HG02798 (cell line): ENCODE results near the gene INTS15.
"Not testable (repeated sequence)": the region's sequence is repeated elsewhere in the genome, so short reads cannot be mapped to it uniquely, and the experiment has no call there.

Source experiments
- ATAC-seq: cut with Tn5 transposase; IDR thresholded peaks from one replicate; pipeline ENCODE4 v1.9.1; 2021; ENCODE audit warnings: mild to moderate bottlenecking; ENCODE audit not compliant: unreplicated experiment, poor library complexity

Gene INTS15

GRCh38 chr7:6576024-6576866 is 13.6 kb upstream of the INTS15 start:
- no peak for ATAC-seq

GRCh38 chr7:6576867-6577368 is 12.9 kb upstream of the INTS15 start:
- not testable (repeated sequence) for ATAC-seq

- peak; percentile 97 for ATAC-seq
These were observed 12.3 kb upstream of the INTS15 start, which contains the start of gene ZDHHC4 for GRCh38 chr7:6577369-6578113. ZDHHC4 (plus strand) TSS chr7:6577454; CDS start chr7:6580562, 3,108 bp downstream.

DNA sequence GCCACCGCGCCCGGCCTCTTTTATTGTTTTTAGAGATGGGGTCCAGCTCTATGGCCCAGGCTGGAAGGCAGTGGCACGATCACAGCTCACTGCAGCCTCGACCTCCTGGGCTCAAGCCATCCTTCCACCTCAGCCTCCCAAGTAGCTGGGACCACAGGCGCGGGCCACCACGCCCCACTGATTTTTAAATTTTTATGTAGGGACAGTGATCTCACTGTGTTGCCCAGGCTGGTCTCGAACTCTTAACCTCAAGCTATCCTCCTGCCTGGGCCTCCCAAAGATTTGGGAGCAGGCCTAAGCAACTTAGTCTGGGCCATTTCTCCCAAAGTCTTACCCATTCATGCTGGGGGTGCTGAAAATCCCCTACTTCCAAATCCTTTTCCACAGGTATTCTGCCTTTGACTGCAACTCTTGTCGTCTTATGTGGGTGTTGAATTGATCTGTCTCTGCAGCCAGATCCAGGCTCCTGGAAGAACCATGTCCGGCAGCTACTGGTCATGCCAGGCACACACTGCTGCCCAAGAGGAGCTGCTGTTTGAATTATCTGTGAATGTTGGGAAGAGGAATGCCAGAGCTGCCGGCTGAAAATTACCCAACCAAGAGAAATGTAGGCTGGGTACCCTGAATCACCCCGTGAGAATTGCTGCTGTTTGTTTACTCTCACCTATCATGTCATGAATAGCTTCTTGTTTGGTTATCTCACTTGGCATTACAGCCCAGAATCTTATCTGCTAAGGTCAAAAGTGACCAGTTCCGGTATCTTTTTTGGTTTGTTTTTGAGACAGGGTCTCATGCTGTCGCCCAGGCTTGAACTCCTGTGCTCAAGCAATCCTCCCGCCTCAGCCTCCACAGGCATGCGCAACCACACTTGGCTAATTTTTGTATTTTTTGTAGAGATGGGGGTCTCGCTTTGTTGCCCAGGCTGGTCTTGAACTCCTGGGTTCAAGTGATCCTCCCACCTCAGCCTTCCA is 11.4 kb upstream of the INTS15 start:
- ATAC-seq = no peak

- no peak for ATAC-seq
These were observed 10.4 kb upstream of the INTS15 start for GRCh38 chr7:6579446-6579845.

- ATAC-seq = not testable (repeated sequence)
These were observed 3.9 kb upstream of the INTS15 start for GRCh38 chr7:6585746-6586432.

DNA sequence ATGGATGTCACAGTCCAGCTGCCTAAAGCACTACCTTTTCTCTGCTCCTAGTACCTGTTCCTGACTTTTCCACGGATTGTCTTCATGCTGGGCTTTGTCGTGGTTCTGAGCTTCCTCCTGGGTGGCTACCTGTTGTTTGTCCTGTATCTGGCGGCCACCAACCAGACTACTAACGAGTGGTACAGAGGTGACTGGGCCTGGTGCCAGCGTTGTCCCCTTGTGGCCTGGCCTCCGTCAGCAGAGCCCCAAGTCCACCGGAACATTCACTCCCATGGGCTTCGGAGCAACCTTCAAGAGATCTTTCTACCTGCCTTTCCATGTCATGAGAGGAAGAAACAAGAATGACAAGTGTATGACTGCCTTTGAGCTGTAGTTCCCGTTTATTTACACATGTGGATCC is 1.3 kb upstream of the INTS15 start:
- ATAC-seq = no peak

- ATAC-seq = no peak
These were observed 531 bp upstream of the INTS15 start for GRCh38 chr7:6589151-6589828.

DNA sequence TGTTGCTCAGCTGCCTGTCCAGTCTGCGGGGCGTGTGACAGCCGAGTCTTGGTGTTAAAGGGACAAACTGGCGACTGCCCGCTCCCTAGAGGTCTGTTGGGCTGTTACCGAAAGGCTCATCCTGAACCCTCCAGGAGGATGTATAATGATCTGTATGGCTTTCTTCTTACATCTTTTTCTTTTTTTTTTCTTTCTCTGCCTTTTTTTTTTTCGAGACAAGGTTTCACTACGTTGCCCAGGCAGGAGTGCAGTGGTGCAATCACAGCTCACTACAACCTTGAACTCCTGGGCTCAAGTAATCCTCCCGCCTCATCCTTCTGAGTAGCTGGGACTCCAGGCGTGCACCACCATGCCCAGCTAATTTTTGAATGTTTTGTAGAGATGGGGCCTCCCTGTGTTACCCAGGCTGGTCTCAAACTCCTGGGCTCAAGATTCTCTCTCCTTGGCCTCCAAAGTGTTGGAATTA is 857 bp downstream of the INTS15 start:
- no peak for ATAC-seq

DNA sequence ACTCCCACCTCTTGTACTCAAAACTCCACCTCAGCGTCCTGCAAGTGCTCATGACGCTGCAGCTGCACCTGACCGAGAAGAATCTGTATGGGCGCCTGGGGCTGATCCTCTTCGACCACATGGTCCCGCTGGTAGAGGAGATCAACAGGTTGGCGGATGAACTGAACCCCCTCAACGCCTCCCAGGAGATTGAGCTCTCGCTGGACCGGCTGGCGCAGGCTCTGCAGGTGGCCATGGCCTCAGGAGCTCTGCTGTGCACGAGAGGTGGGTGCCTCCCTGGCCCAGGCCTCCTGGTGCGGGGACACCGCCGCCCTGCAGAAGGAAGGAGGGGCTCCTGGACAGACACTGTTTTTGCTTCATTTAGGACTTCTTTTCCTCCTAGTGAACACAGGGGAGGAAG is 10.3 kb downstream of the INTS15 start:
- no peak for ATAC-seq

DNA sequence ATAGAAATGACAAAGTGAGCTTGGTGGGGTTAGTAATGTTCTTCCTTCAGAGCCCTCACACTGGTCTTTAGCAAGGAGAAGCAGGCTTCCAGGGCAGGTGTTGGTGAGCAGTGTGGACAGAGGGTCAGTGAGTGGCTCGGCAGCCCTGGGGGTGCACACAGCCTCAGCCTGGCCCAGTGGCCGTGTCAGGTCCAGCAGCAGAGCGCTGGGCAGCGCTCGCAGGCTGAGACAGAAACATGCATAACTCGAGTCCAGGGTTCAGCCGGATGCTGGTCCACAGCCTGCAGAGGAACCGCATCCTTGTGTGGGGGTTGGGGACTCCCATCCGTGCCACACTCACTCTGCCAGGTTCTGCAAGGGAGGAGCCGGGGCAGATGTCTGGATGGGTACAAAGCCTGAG is 14.6 kb downstream of the INTS15 start:
- ATAC-seq = no peak

GRCh38 chr7:6606866-6607583 is 17.2 kb downstream of the INTS15 start:
- ATAC-seq = no peak

- no peak for ATAC-seq
These were observed 17.8 kb downstream of the INTS15 start for GRCh38 chr7:6607651-6608051.

DNA sequence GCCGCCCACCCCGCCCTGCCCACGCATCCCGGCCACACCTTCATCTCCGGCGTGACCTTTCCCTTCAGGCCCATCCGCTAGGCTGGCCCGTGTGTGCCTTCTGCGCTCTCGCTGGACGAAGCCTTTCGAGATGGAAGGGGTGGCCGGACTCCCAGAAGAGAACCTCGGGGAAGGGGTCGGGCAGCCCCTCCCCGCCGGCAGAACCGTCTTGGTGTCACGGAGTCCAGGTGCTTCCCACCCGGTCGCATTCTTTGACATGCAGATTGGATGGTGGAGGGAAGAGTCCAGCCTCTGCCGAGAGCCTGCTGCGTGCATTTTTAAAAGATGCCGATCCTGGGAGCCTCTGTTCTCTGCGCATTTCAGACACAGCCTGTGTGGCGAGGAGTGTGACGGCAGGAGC is 18.3 kb downstream of the INTS15 start:
- no peak for ATAC-seq

DNA sequence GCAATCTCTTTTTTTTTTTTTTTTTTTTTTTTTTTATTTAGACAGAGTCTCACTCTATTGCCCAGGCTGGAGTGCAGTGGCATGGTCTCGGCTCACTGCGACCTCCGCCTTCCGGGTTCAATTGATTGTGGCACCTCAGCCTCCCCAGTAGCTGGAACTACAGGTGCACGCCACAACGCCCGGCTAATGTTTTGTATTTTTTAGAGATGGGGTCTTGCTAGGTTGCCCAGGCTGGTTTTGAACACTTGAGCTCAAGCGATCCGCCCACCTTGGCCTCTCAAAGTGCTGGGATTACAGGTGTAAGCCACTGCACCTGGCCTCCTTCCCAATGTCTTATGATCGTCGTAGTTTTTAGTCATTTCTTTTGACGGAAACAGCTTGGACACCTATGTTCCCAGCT is 19.0 kb downstream of the INTS15 start:
- no peak for ATAC-seq

- ATAC-seq = no peak
These were observed 23.0 kb downstream of the INTS15 start for GRCh38 chr7:6612819-6613218.

GRCh38 chr7:6613706-6614105 is 23.9 kb downstream of the INTS15 start:
- ATAC-seq = no peak

DNA sequence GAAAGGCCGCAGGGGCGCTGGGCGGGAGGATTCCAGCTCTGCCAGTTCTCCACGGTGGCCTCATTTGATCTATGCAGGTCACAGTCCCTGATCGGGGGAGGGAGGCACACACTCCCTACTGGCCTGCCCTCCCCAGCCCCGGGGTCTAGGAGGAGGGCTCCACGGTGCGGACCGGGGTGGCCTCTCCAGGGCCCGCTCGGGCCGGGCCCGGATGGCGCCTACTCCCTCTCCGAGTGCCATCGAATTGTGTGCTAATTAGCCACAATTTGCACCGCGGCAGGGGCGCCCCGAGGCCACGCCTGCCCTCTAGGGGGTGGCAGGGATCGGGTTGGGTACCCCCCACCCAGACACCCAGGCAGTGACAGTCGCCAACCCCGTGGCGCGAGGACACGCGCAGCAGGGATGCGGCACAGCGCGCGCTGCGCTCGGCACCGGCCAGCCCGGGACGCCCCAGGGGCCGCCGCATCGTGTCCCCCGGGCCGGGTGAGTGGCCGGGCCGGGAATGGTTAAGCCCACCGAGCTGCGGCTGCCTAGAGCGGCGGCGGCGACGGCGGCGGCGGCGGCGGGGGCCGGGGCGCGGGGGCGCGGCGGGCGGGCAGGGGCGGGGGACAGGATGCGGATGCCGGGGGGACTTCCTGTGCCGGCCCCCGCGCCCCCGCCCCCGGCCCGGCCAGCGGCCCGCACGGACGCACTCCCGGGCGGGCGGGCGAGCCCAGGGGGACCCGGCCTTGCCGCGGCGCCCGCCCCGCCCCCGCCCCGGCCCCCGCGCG is 25.3 kb downstream of the INTS15 start, which contains the start of gene ZNF853:
ZNF853 (plus strand) TSS at position 658 of the 770 bp plus-strand sequence. CDS start 565 bp downstream, outside the sequence.
- no peak for ATAC-seq
